ENCODE measurements around the gene ATF3.

GRCh38 chr1:212667223-212668139 lies 58.9 kb downstream of the ATF3 start:
- TF ChIP-seq, protein P1, sequence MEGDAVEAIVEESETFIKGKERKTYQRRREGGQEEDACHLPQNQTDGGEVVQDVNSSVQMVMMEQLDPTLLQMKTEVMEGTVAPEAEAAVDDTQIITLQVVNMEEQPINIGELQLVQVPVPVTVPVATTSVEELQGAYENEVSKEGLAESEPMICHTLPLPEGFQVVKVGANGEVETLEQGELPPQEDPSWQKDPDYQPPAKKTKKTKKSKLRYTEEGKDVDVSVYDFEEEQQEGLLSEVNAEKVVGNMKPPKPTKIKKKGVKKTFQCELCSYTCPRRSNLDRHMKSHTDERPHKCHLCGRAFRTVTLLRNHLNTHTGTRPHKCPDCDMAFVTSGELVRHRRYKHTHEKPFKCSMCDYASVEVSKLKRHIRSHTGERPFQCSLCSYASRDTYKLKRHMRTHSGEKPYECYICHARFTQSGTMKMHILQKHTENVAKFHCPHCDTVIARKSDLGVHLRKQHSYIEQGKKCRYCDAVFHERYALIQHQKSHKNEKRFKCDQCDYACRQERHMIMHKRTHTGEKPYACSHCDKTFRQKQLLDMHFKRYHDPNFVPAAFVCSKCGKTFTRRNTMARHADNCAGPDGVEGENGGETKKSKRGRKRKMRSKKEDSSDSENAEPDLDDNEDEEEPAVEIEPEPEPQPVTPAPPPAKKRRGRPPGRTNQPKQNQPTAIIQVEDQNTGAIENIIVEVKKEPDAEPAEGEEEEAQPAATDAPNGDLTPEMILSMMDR (IDR thresholded peaks at IDR 0.05): no peak
- TF ChIP-seq POLR2AphosphoS5 (IDR thresholded peaks at IDR 0.05) (peak in 2 of 4 donors; percentile 30 to 76), POLR2A (IDR thresholded peaks at IDR 0.05) (no peak), EP300 (IDR thresholded peaks at IDR 0.05) (peak in 1 of 4 donors; percentile 35)
